ENCODE results near the gene SYCN.

DNA sequence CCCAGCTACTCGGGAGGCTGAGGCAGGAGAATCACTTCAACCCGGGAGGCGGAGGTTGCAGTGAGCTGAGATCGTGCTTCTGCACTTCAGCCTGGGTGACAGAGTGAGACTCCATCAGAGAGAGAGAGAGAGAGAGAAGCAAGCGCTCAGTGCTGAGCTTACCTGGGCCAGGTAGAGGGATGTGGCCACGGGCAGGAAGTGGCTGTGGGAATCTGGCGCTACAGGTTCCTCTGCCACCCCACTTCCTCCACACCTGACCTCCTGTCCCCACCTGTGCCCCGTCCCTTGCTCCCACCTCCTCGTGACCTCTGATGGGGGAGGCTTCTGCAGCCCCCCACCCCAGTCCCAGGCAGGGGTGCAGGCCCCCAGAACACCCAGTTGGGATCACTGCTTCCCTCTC lies 8.3 kb downstream of the SYCN start:
- TF ChIP-seq POLR2A (IDR thresholded peaks at IDR 0.05; ENCODE audit: low read depth, low read length): no peak
- TF ChIP-seq POLR2AphosphoS5 (IDR thresholded peaks at IDR 0.05; ENCODE audit: low read depth, low read length): no peak
- no peak for TF ChIP-seq TAF1 (IDR thresholded peaks at IDR 0.05; ENCODE audit: low read depth, low read length)
- TF ChIP-seq SPI1 (IDR thresholded peaks at IDR 0.05; ENCODE audit: low read depth, low read length): no peak
- no peak for TF ChIP-seq PAX5 (IDR thresholded peaks at IDR 0.05; ENCODE audit: insufficient read depth, low read length, severe bottlenecking)

Measured in GM12891 (cell line).